ENCODE measurements around the gene TYW5.

DNA sequence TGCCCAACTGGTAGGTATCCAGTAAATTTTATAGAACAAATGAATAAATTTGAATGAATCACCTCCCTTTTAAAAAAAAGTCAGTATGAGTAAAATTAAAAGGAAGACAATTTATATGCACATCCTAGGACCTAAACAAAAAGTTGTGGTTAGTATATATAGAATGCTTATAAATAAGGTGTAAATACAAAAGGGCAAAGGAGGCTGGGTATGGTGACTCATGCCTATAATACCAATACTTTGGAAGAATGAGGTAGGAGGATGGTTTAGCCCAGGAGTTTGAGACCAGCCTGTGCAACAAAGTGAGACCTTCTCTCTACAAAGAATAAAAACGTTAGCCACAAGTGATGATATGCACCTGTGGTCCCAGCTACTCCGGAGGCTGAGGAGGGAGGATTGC is 31.4 kb downstream of the TYW5 start:
- TF ChIP-seq, protein P1, sequence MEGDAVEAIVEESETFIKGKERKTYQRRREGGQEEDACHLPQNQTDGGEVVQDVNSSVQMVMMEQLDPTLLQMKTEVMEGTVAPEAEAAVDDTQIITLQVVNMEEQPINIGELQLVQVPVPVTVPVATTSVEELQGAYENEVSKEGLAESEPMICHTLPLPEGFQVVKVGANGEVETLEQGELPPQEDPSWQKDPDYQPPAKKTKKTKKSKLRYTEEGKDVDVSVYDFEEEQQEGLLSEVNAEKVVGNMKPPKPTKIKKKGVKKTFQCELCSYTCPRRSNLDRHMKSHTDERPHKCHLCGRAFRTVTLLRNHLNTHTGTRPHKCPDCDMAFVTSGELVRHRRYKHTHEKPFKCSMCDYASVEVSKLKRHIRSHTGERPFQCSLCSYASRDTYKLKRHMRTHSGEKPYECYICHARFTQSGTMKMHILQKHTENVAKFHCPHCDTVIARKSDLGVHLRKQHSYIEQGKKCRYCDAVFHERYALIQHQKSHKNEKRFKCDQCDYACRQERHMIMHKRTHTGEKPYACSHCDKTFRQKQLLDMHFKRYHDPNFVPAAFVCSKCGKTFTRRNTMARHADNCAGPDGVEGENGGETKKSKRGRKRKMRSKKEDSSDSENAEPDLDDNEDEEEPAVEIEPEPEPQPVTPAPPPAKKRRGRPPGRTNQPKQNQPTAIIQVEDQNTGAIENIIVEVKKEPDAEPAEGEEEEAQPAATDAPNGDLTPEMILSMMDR (conservative IDR thresholded peaks at IDR 0.05): no peak
- no peak for TF ChIP-seq EZH2 (IDR thresholded peaks at IDR 0.05; ENCODE audit: low read depth)
